IPS-20b (cell line): Measurements from ENCODE around the gene GALNT9.

Experiments used
- H3K27ac ChIP-seq: one replicate; pipeline ENCODE4 v1.5.1; 2013; ENCODE audit warnings: low read length
- H3K27me3 ChIP-seq: 2 replicates; pipeline ENCODE4 v1.6.1; 2013; ENCODE audit warnings: mild to moderate bottlenecking, low read length, inconsistent platforms; ENCODE audit not compliant: insufficient read depth
- H3K36me3 ChIP-seq: 2 replicates; pipeline ENCODE4 v1.6.1; 2013; ENCODE audit warnings: low read depth, mild to moderate bottlenecking, inconsistent platforms, low read length, moderate library complexity; ENCODE audit not compliant: insufficient read depth
- H3K4me1 ChIP-seq: 2 replicates; pipeline ENCODE4 v1.6.1; 2013; ENCODE audit warnings: mild to moderate bottlenecking, control low read depth, inconsistent platforms, low read length, moderate library complexity; ENCODE audit not compliant: insufficient read depth
- H3K4me3 ChIP-seq: 2 replicates; pipeline ENCODE4 v1.5.1; 2013; ENCODE audit warnings: mild to moderate bottlenecking, low read length, inconsistent platforms
- H3K9ac ChIP-seq: 2 replicates; pipeline ENCODE4 v1.6.1; 2013; ENCODE audit warnings: low read depth, mild to moderate bottlenecking, inconsistent platforms, low read length, moderate library complexity
- H3K9me3 ChIP-seq: 2 replicates; pipeline ENCODE4 v1.6.1; 2013; ENCODE audit warnings: mild to moderate bottlenecking, low read depth, low read length, inconsistent platforms; ENCODE audit not compliant: insufficient read depth

GALNT9 gene

GRCh38 chr12:132166801-132167591 is 162.4 kb downstream of the GALNT9 start:
- H3K27ac ChIP-seq = no peak overlapping the region
- peaks cover 53% of the 10 kb centered on the region for H3K27me3 ChIP-seq
- no peak overlapping the region for H3K4me3 ChIP-seq
- no peaks in the 10 kb centered on the region for H3K36me3 ChIP-seq
- H3K9me3 ChIP-seq = no peaks in the 10 kb centered on the region
- H3K9ac ChIP-seq = no peak overlapping the region
- no peaks in the 10 kb centered on the region for H3K4me1 ChIP-seq

- Histone ChIP-seq H3K27me3 (peaks cover 56% of the 10 kb centered on the region), H3K4me3 (no peak overlapping the region), H3K9ac (no peak overlapping the region), H3K4me1 (no peaks in the 10 kb centered on the region), H3K27ac (no peak overlapping the region), H3K36me3 (no peaks in the 10 kb centered on the region), H3K9me3 (no peaks in the 10 kb centered on the region)
Measured at GRCh38 chr12:132166093-132166492, 163.3 kb downstream of the GALNT9 start.

GRCh38 chr12:132165584-132165983 is 163.8 kb downstream of the GALNT9 start:
- no peaks in the 10 kb centered on the region for H3K36me3 ChIP-seq
- no peaks in the 10 kb centered on the region for H3K4me1 ChIP-seq
- no peak overlapping the region for H3K4me3 ChIP-seq
- H3K9me3 ChIP-seq = no peaks in the 10 kb centered on the region
- H3K27ac ChIP-seq = no peak overlapping the region
- H3K9ac ChIP-seq = no peak overlapping the region
- H3K27me3 ChIP-seq = peaks cover 53% of the 10 kb centered on the region

GRCh38 chr12:132164426-132164825 is 165.0 kb downstream of the GALNT9 start:
- H3K4me3 ChIP-seq = no peak overlapping the region
- peaks cover 41% of the 10 kb centered on the region for H3K27me3 ChIP-seq
- no peak overlapping the region for H3K27ac ChIP-seq
- no peaks in the 10 kb centered on the region for H3K9me3 ChIP-seq
- no peaks in the 10 kb centered on the region for H3K36me3 ChIP-seq
- H3K9ac ChIP-seq = no peak overlapping the region
- H3K4me1 ChIP-seq = no peaks in the 10 kb centered on the region

GRCh38 chr12:132163911-132164288 is 165.5 kb downstream of the GALNT9 start:
- H3K27me3 ChIP-seq = peaks cover 40% of the 10 kb centered on the region
- no peak overlapping the region for H3K4me3 ChIP-seq
- no peak overlapping the region for H3K9ac ChIP-seq
- H3K9me3 ChIP-seq = no peaks in the 10 kb centered on the region
- no peaks in the 10 kb centered on the region for H3K36me3 ChIP-seq
- no peaks in the 10 kb centered on the region for H3K4me1 ChIP-seq
- H3K27ac ChIP-seq = no peak overlapping the region

GRCh38 chr12:132163041-132163910 is 166.1 kb downstream of the GALNT9 start:
- H3K4me1 ChIP-seq = no peaks in the 10 kb centered on the region
- H3K9ac ChIP-seq = no peak overlapping the region
- peaks cover 40% of the 10 kb centered on the region for H3K27me3 ChIP-seq
- no peaks in the 10 kb centered on the region for H3K9me3 ChIP-seq
- H3K27ac ChIP-seq = no peak overlapping the region
- no peak overlapping the region for H3K4me3 ChIP-seq
- H3K36me3 ChIP-seq = peaks cover under 1% of the 10 kb centered on the region; the same call in 1 of the 2 replicates

- no peak overlapping the region for H3K9ac ChIP-seq
- H3K36me3 ChIP-seq = peaks cover 7% of the 10 kb centered on the region; the same call in 1 of the 2 replicates
- H3K4me3 ChIP-seq = no peak overlapping the region
- no peaks in the 10 kb centered on the region for H3K9me3 ChIP-seq
- H3K4me1 ChIP-seq = no peaks in the 10 kb centered on the region
- no peak overlapping the region for H3K27ac ChIP-seq
- H3K27me3 ChIP-seq = peaks cover 35% of the 10 kb centered on the region
Measured at GRCh38 chr12:132162508-132163031, 166.8 kb downstream of the GALNT9 start.

- Histone ChIP-seq H3K27me3 (peaks cover 29% of the 10 kb centered on the region), H3K27ac (no peak overlapping the region), H3K4me3 (no peak overlapping the region), H3K9me3 (peaks cover 4% of the 10 kb centered on the region), H3K36me3 (peaks cover 13% of the 10 kb centered on the region), H3K9ac (no peak overlapping the region), H3K4me1 (no peaks in the 10 kb centered on the region)
Measured at GRCh38 chr12:132161796-132162507, 167.4 kb downstream of the GALNT9 start.

GRCh38 chr12:132161036-132161781 is 168.2 kb downstream of the GALNT9 start:
- Histone ChIP-seq H3K4me1 (no peaks in the 10 kb centered on the region), H3K27me3 (peaks cover 29% of the 10 kb centered on the region), H3K36me3 (peaks cover 21% of the 10 kb centered on the region), H3K4me3 (no peak overlapping the region), H3K27ac (no peak overlapping the region), H3K9me3 (peaks cover 11% of the 10 kb centered on the region), H3K9ac (no peak overlapping the region)

GRCh38 chr12:132160601-132161035 is 168.8 kb downstream of the GALNT9 start:
- Histone ChIP-seq H3K4me3 (no peak overlapping the region), H3K36me3 (peaks cover 27% of the 10 kb centered on the region), H3K4me1 (no peaks in the 10 kb centered on the region), H3K9ac (no peak overlapping the region), H3K27me3 (peaks cover 29% of the 10 kb centered on the region), H3K9me3 (peaks cover 15% of the 10 kb centered on the region), H3K27ac (no peak overlapping the region)

GRCh38 chr12:132160016-132160415 is 169.4 kb downstream of the GALNT9 start:
- no peak overlapping the region for H3K9ac ChIP-seq
- H3K27ac ChIP-seq = no peak overlapping the region
- peaks cover 27% of the 10 kb centered on the region for H3K36me3 ChIP-seq

More at GRCh38 chr12:132160016-132160415, 169.4 kb downstream of the GALNT9 start:
- no peak overlapping the region for H3K4me3 ChIP-seq
- H3K4me1 ChIP-seq = no peaks in the 10 kb centered on the region
- peaks cover 15% of the 10 kb centered on the region for H3K9me3 ChIP-seq
- H3K27me3 ChIP-seq = peaks cover 29% of the 10 kb centered on the region
